ENCODE data around the gene FOXG1. TPM values are rescaled to one million over a fixed set of nuclear protein-coding genes. Genes with fewer than 3 reads are reported as not detected.

FOXG1 gene
- total RNA-seq, 1 donor from 2014 or later: not detected

- Mint-ChIP-seq H3K27ac (ENCODE audit: unreplicated experiment) (no peak overlapping the region), H3K9me3 (ENCODE audit: unreplicated experiment) (peaks cover 16% of the 10 kb centered on the region)
- no peak for DNase-seq
Measured at GRCh38 chr14:28755884-28756268, 10.7 kb upstream of the FOXG1 start.

GRCh38 chr14:28756269-28756883 is 10.2 kb upstream of the FOXG1 start:
- no peak for DNase-seq
- TF ChIP-seq, protein P1, sequence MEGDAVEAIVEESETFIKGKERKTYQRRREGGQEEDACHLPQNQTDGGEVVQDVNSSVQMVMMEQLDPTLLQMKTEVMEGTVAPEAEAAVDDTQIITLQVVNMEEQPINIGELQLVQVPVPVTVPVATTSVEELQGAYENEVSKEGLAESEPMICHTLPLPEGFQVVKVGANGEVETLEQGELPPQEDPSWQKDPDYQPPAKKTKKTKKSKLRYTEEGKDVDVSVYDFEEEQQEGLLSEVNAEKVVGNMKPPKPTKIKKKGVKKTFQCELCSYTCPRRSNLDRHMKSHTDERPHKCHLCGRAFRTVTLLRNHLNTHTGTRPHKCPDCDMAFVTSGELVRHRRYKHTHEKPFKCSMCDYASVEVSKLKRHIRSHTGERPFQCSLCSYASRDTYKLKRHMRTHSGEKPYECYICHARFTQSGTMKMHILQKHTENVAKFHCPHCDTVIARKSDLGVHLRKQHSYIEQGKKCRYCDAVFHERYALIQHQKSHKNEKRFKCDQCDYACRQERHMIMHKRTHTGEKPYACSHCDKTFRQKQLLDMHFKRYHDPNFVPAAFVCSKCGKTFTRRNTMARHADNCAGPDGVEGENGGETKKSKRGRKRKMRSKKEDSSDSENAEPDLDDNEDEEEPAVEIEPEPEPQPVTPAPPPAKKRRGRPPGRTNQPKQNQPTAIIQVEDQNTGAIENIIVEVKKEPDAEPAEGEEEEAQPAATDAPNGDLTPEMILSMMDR (IDR thresholded peaks at IDR 0.05; ENCODE audit: partially characterized antibody, unreplicated experiment): no peak
- no peaks in the 10 kb centered on the region for H3K36me3 Mint-ChIP-seq (ENCODE audit: unreplicated experiment)
- no peak overlapping the region for H3K27ac Mint-ChIP-seq (ENCODE audit: unreplicated experiment)
- peaks cover 4% of the 10 kb centered on the region for H3K4me1 Mint-ChIP-seq (ENCODE audit: low read depth, unreplicated experiment)
- H3K27me3 Mint-ChIP-seq (ENCODE audit: unreplicated experiment): peaks cover 48% of the 10 kb centered on the region
- H3K4me3 Mint-ChIP-seq (ENCODE audit: unreplicated experiment): no peak overlapping the region
- H3K9me3 Mint-ChIP-seq (ENCODE audit: unreplicated experiment): peaks cover 16% of the 10 kb centered on the region

More at GRCh38 chr14:28755884-28756268, 10.7 kb upstream of the FOXG1 start:
- H3K36me3 Mint-ChIP-seq (ENCODE audit: unreplicated experiment): no peaks in the 10 kb centered on the region
- peak overlapping the region; percentile 16 for H3K4me3 Mint-ChIP-seq (ENCODE audit: unreplicated experiment)
- TF ChIP-seq, protein P1 (IDR thresholded peaks at IDR 0.05; ENCODE audit: partially characterized antibody, unreplicated experiment): no peak
- H3K27me3 Mint-ChIP-seq (ENCODE audit: unreplicated experiment): peaks cover 43% of the 10 kb centered on the region
- peaks cover 4% of the 10 kb centered on the region for H3K4me1 Mint-ChIP-seq (ENCODE audit: low read depth, unreplicated experiment)

GRCh38 chr14:28756884-28757570 is 9.6 kb upstream of the FOXG1 start:
- H3K36me3 Mint-ChIP-seq (ENCODE audit: unreplicated experiment): no peaks in the 10 kb centered on the region
- H3K27me3 Mint-ChIP-seq (ENCODE audit: unreplicated experiment): peaks cover 55% of the 10 kb centered on the region
- peak; percentile 64 for DNase-seq
- H3K4me1 Mint-ChIP-seq (ENCODE audit: low read depth, unreplicated experiment): peaks cover 4% of the 10 kb centered on the region
- peaks cover 17% of the 10 kb centered on the region for H3K9me3 Mint-ChIP-seq (ENCODE audit: unreplicated experiment)
- TF ChIP-seq, protein P1 (IDR thresholded peaks at IDR 0.05; ENCODE audit: partially characterized antibody, unreplicated experiment): peak; percentile 59
- peak overlapping the region; percentile 34 for H3K4me3 Mint-ChIP-seq (ENCODE audit: unreplicated experiment)
- no peak overlapping the region for H3K27ac Mint-ChIP-seq (ENCODE audit: unreplicated experiment)

GRCh38 chr14:28757786-28758185 is 8.8 kb upstream of the FOXG1 start:
- Mint-ChIP-seq H3K4me1 (ENCODE audit: low read depth, unreplicated experiment) (peaks cover 4% of the 10 kb centered on the region), H3K9me3 (ENCODE audit: unreplicated experiment) (peaks cover 23% of the 10 kb centered on the region), H3K36me3 (ENCODE audit: unreplicated experiment) (no peaks in the 10 kb centered on the region), H3K4me3 (ENCODE audit: unreplicated experiment) (no peak overlapping the region), H3K27me3 (ENCODE audit: unreplicated experiment) (peaks cover 62% of the 10 kb centered on the region), H3K27ac (ENCODE audit: unreplicated experiment) (no peak overlapping the region)
- TF ChIP-seq, protein P1 (IDR thresholded peaks at IDR 0.05; ENCODE audit: partially characterized antibody, unreplicated experiment): no peak
- no peak for DNase-seq

Measured in glutamatergic neuron (in vitro differentiated cells).